ENCODE results near the gene CHCHD4. TPM values are rescaled to one million over a fixed set of nuclear protein-coding genes. Genes with fewer than 3 reads are reported as not detected.

Gene CHCHD4
- total and polyA plus RNA-seq, 2 of the 8 experiments (the other 6 are each of a cell fraction or from before 2014, with no cell fraction given), result 15.0 to 22.3 TPM

GRCh38 chr3:14152233-14152962, 27.7 kb upstream of the CHCHD4 start:
- no peak overlapping the region for H3K4me3 ChIP-seq (ENCODE audit: extremely low read depth in 1 of 4, insufficient read depth in 2 of 4, low read depth in 3 of 4, low read length in 4 of 4)
- H2AFZ ChIP-seq (ENCODE audit: low read length), result no peak overlapping the region
- H4K5ac ChIP-seq (ENCODE audit: insufficient read length, low read depth, low read length), result no peak overlapping the region
- no peak overlapping the region for H3K9ac ChIP-seq (replicated peaks in 1 of 4; ENCODE audit: extremely low read depth in 1 of 4, low read depth in 3 of 4, low read length in 3 of 4)
- CTCF ChIA-PET (ENCODE audit: partially characterized antibody), result interaction anchor here (0.6 to 3.1 kb wide), 14 partner anchors 10 to 256 kb away, joined by 3 to 14 read pairs (median 5); partner anchors contain the start of genes CHCHD4 and TMEM43
- H3K79me2 ChIP-seq (ENCODE audit: control insufficient read depth in 1 of 2, insufficient read depth in 2 of 2, low read length in 2 of 2), result no peaks in the 10 kb centered on the region
- H3K27me3 ChIP-seq (replicated peaks in 1 of 4; ENCODE audit: control insufficient read depth in 3 of 4, extremely low read depth in 1 of 4, insufficient read depth in 3 of 4, low read length in 3 of 4), result no peaks in the 10 kb centered on the region
- H2BK15ac ChIP-seq (ENCODE audit: low read length), result no peak overlapping the region
- no peak overlapping the region; the same call in 1 of the 2 replicates for H4K8ac ChIP-seq (ENCODE audit: extremely low read depth, insufficient read depth, low read length)
- no peak overlapping the region for H2AK5ac ChIP-seq (ENCODE audit: low read depth, low read length)
- H3K23me2 ChIP-seq (ENCODE audit: low read depth, low read length), result no peaks in the 10 kb centered on the region; the same call in 1 of the 2 replicates
- TF ChIP-seq POU5F1 (IDR thresholded peaks at IDR 0.05; ENCODE audit: low read depth, low read length), result no peak
- TF ChIP-seq CTCF (IDR thresholded peaks at IDR 0.05; ENCODE audit: control extremely low read depth in 1 of 3, insufficient read depth in 1 of 3, low read depth in 1 of 3, low read length in 3 of 3), result peak; percentile 17 to 33 (median 27); a peak in 2 of 4 replicates
- TF ChIP-seq SRF (IDR thresholded peaks at IDR 0.05; ENCODE audit: low read depth, low read length), result no peak
- peak in 1 of 2 experiments; percentile 33; a peak in 2 of 4 replicates for TF ChIP-seq RAD21 (IDR thresholded peaks at IDR 0.05 in 1 of 2, conservative IDR thresholded peaks at IDR 0.05 in 1 of 2; ENCODE audit: low read depth in 2 of 2, low read length in 2 of 2)
- H2BK20ac ChIP-seq (ENCODE audit: low read length), result no peak overlapping the region
- H3K56ac ChIP-seq (replicated peaks; ENCODE audit: insufficient read length, low read depth, low read length), result no peak overlapping the region
- peaks cover 0 to 14% (median 9%) of the 10 kb centered on the region in 4 experiments; a peak in 6 of 7 replicates for H3K4me1 ChIP-seq (replicated peaks in 1 of 4; ENCODE audit: control insufficient read depth in 3 of 4, insufficient read depth in 4 of 4, low read length in 3 of 4)
- 94% methylated on average over 8 of the region's 11 CpGs; no CpG with 5 or more reads in 1 of the 2 experiments for WGBS, 2 experiments (ENCODE audit: extremely low coverage in 1 of 2, insufficient coverage in 1 of 2, insufficient read length in 1 of 2, insufficient replicate concordance in 2 of 2, low coverage in 1 of 2, low lambda C conversion rate in 2 of 2, missing lambda C conversion rate in 1 of 2)
- peaks cover 0 to 18% (median 9%) of the 10 kb centered on the region in 4 experiments; a peak in 5 of 8 replicates for H3K36me3 ChIP-seq (ENCODE audit: control insufficient read depth in 2 of 4, insufficient read depth in 4 of 4, low read length in 3 of 4)
- H4K91ac ChIP-seq (replicated peaks; ENCODE audit: insufficient read length, low read length), result no peak overlapping the region
- no peak overlapping the region for H2BK12ac ChIP-seq (ENCODE audit: low read depth, low read length)
- FAIRE-seq, result no peak
- no peak overlapping the region for H3K4me2 ChIP-seq (ENCODE audit: insufficient read depth in 1 of 2, low read depth in 2 of 2, low read length in 2 of 2)
- H2BK120ac ChIP-seq (replicated peaks; ENCODE audit: low read depth, low read length), result no peak overlapping the region
- no peak overlapping the region for H3K27ac ChIP-seq (ENCODE audit: low read depth, low read length)
- H2BK5ac ChIP-seq (ENCODE audit: low read depth, low read length), result no peak overlapping the region
- no peak overlapping the region for H3K4ac ChIP-seq (replicated peaks; ENCODE audit: insufficient read length, low read depth, low read length)
- no peaks in the 10 kb centered on the region for H3K79me1 ChIP-seq (ENCODE audit: low read depth, low read length)
- no peak overlapping the region for H3K23ac ChIP-seq (ENCODE audit: insufficient read length)
- H3K14ac ChIP-seq (ENCODE audit: insufficient read length), result no peak overlapping the region
- POLR2A ChIA-PET (ENCODE audit: partially characterized antibody), result interaction anchor here (1.0 to 1.4 kb wide), 4 partner anchors 17 to 256 kb away, joined by 3 to 4 read pairs (median 3); partner anchors contain the start of genes LSM3 and XPC
- no peaks in the 10 kb centered on the region for H3K9me3 ChIP-seq (ENCODE audit: insufficient read depth in 2 of 2, low read depth in 1 of 2, low read length in 1 of 2)
- H4K20me1 ChIP-seq (replicated peaks in 1 of 2; ENCODE audit: control insufficient read depth in 1 of 2, insufficient read depth in 2 of 2, low read length in 2 of 2), result peaks cover 6 to 7% of the 10 kb centered on the region in 2 experiments
- H3K18ac ChIP-seq (ENCODE audit: extremely low read depth, low read length), result no peak overlapping the region
- DNase-seq (ENCODE audit: low read depth in 1 of 2, low spot score in 2 of 2), result no peak

All from H1 (cell line).